ENCODE data around the gene FUZ. TPM values are rescaled to one million over a fixed set of nuclear protein-coding genes. Genes with fewer than 3 reads are reported as not detected.
A peak's percentile ranks its signal among the peaks of the same experiment; 100 is the strongest.

Gene FUZ
- total and polyA plus RNA-seq, 12 donors = 7.6 to 72.5 (median 45.7) TPM

GRCh38 chr19:49799798-49800376 is 13.2 kb downstream of the FUZ start:
- no peaks in the 10 kb centered on the region for H3K9me3 ChIP-seq (replicated peaks in 1 of 3)
- intact Hi-C loops (cut with DNase I) = loop anchor here in 1 of 2 donors (10.0 kb wide), 1 partner anchor 45 kb away; no protein-coding TSS in a partner anchor
- H3K27ac ChIP-seq = peak overlapping the region in 1 of 5 donors; percentile 13
- H3K4me3 ChIP-seq = no peak overlapping the region
- H3K36me3 ChIP-seq (replicated peaks in 1 of 2) = peaks cover 0 to 78% of the 10 kb centered on the region in 2 donors
- 77 to 86% (median 83%) methylated on average over 21 to 25 of the region's 25 CpGs for WGBS, 4 donors
- H3K27me3 ChIP-seq = no peaks in the 10 kb centered on the region
- H3K4me1 ChIP-seq (replicated peaks in 1 of 2) = peaks cover 12 to 16% of the 10 kb centered on the region in 2 donors
- DNase-seq = peak in 2 of 7 donors; percentile 29 to 69
- TF ChIP-seq POLR2A (IDR thresholded peaks at IDR 0.05) (no peak), CTCF (IDR thresholded peaks at IDR 0.05) (peak in 1 of 6 experiments; percentile 24)

- Histone ChIP-seq H3K27ac (peak overlapping the region in 1 of 5 donors; percentile 13), H3K36me3 (replicated peaks in 1 of 2) (peaks cover 0 to 79% of the 10 kb centered on the region in 2 donors), H3K4me3 (no peak overlapping the region), H3K9me3 (replicated peaks in 1 of 3) (no peaks in the 10 kb centered on the region), H3K27me3 (no peaks in the 10 kb centered on the region), H3K4me1 (replicated peaks in 1 of 2) (peaks cover 12 to 16% of the 10 kb centered on the region in 2 donors)
- WGBS, 4 donors = 92 to 94% (median 94%) methylated on average over 20 to 28 of the region's 28 CpGs
- DNase-seq = no peak
- intact Hi-C loops (cut with DNase I) = no loop called here
- no peak for TF ChIP-seq POLR2A (IDR thresholded peaks at IDR 0.05)
- no peak for TF ChIP-seq CTCF (IDR thresholded peaks at IDR 0.05)
These were observed 13.8 kb downstream of the FUZ start for GRCh38 chr19:49799271-49799797.

- no peak for TF ChIP-seq CTCF (IDR thresholded peaks at IDR 0.05)
- no peak for TF ChIP-seq POLR2A (IDR thresholded peaks at IDR 0.05)
- no peak overlapping the region for H3K27ac ChIP-seq
- intact Hi-C loops (cut with DNase I) = no loop called here
- no peak for DNase-seq
- no peak overlapping the region for H3K4me3 ChIP-seq
- WGBS, 4 donors = 89 to 97% (median 95%) methylated on average over 7 to 11 of the region's 11 CpGs
- peaks cover 12 to 16% of the 10 kb centered on the region in 2 donors for H3K4me1 ChIP-seq (replicated peaks in 1 of 2)
- peaks cover 0 to 81% of the 10 kb centered on the region in 2 donors for H3K36me3 ChIP-seq (replicated peaks in 1 of 2)
- no peaks in the 10 kb centered on the region for H3K27me3 ChIP-seq
- no peaks in the 10 kb centered on the region for H3K9me3 ChIP-seq (replicated peaks in 1 of 3)
These were observed 14.5 kb downstream of the FUZ start for GRCh38 chr19:49798574-49798973.

GRCh38 chr19:49795615-49796014 is 17.5 kb downstream of the FUZ start:
- DNase-seq = no peak
- 91 to 95% (median 93%) methylated on average over 12 to 20 of the region's 20 CpGs; no CpG with 5 or more reads in 1 of the 4 donors for WGBS, 4 donors
- Histone ChIP-seq H3K4me3 (no peak overlapping the region), H3K27me3 (no peaks in the 10 kb centered on the region), H3K36me3 (replicated peaks in 1 of 2) (peaks cover 0 to 90% of the 10 kb centered on the region in 2 donors), H3K27ac (no peak overlapping the region), H3K9me3 (replicated peaks in 1 of 3) (no peaks in the 10 kb centered on the region), H3K4me1 (replicated peaks in 1 of 2) (peaks cover 14 to 16% of the 10 kb centered on the region in 2 donors)
- intact Hi-C loops (cut with DNase I) = no loop called here
- no peak for TF ChIP-seq POLR2A (IDR thresholded peaks at IDR 0.05)
- no peak for TF ChIP-seq CTCF (IDR thresholded peaks at IDR 0.05)
